Neuronal stem cell (in vitro differentiated cells): ENCODE data around the gene PCED1B.

ENCODE experiments used
- DNase-seq: peaks from one replicate; pipeline ENCODE4 v3.0.0-alpha.2; 2013; ENCODE audit warnings: low spot score
- H2AFZ ChIP-seq: one replicate; pipeline ENCODE4 v1.6.1; 2013; ENCODE audit warnings: mild to moderate bottlenecking, low read length, inconsistent platforms
- H2AK5ac ChIP-seq: 2 replicates; pipeline ENCODE4 v1.6.1; 2013; ENCODE audit warnings: low read depth, mild to moderate bottlenecking, inconsistent platforms, low read length, moderate library complexity, mixed read lengths
- H2BK120ac ChIP-seq: 2 replicates; pipeline ENCODE4 v1.6.1; 2013; ENCODE audit warnings: low read depth, mild to moderate bottlenecking, inconsistent platforms, low read length, moderate library complexity, mixed read lengths
- H2BK12ac ChIP-seq: one replicate; pipeline ENCODE4 v1.6.1; 2013; ENCODE audit warnings: low read length, inconsistent platforms
- H2BK15ac ChIP-seq: 2 replicates; pipeline ENCODE4 v1.6.1; 2013; ENCODE audit warnings: mild to moderate bottlenecking, low read length, inconsistent platforms, mixed read lengths
- H2BK5ac ChIP-seq: one replicate; pipeline ENCODE4 v1.6.1; 2013; ENCODE audit warnings: inconsistent platforms, mild to moderate bottlenecking, low read length, moderate library complexity
- H3K14ac ChIP-seq: one replicate; pipeline ENCODE4 v1.6.1; 2013; ENCODE audit warnings: low read length, inconsistent platforms
- H3K18ac ChIP-seq: 2 replicates; pipeline ENCODE4 v1.6.1; 2013; ENCODE audit warnings: low read length, inconsistent platforms
- H3K23ac ChIP-seq: 2 replicates; pipeline ENCODE4 v1.6.1; 2013; ENCODE audit warnings: low read depth, mild to moderate bottlenecking, mixed read lengths, low read length, inconsistent platforms; ENCODE audit not compliant: poor library complexity
- H3K27ac ChIP-seq: replicated peaks from 3 replicates; pipeline ENCODE4 v1.5.1; 2013; ENCODE audit warnings: low read length, inconsistent platforms
- H3K27me3 ChIP-seq, 3 experiments: 2 replicates each; pipeline ENCODE4 v1.6.1; 2013; ENCODE audit warnings: low read length in 3 of 3, mild to moderate bottlenecking in 2 of 3, inconsistent platforms in 1 of 3, low read depth in 1 of 3, mixed read lengths in 1 of 3, moderate library complexity in 1 of 3; ENCODE audit not compliant: control insufficient read depth in 3 of 3, insufficient read depth in 3 of 3
- H3K36me3 ChIP-seq, 2 donors: replicated peaks in 1 of 2; 2 replicates each; pipeline ENCODE4 v1.6.1; 2013; ENCODE audit warnings: low read length in 2 of 2; ENCODE audit not compliant: control insufficient read depth in 2 of 2, insufficient read depth in 2 of 2
- H3K4ac ChIP-seq: 2 replicates; pipeline ENCODE4 v1.6.1; 2013; ENCODE audit warnings: inconsistent platforms, mild to moderate bottlenecking, low read length, moderate library complexity
- H3K4me1 ChIP-seq, 2 donors: 1 replicate in 1 of 2; 2 replicates in 1 of 2; pipeline ENCODE4 v1.6.1; 2013; ENCODE audit warnings: low read length in 2 of 2, low read depth in 1 of 2; ENCODE audit not compliant: control insufficient read depth in 2 of 2, insufficient read depth in 1 of 2
- H3K4me2 ChIP-seq: one replicate; pipeline ENCODE4 v1.6.1; 2013; ENCODE audit warnings: mild to moderate bottlenecking, low read length, inconsistent platforms; ENCODE audit not compliant: insufficient read depth, poor library complexity, severe bottlenecking
- H3K4me3 ChIP-seq, 2 donors: 2 replicates each; pipeline ENCODE4 v1.5.1; 2013; ENCODE audit warnings: low read length in 2 of 2, mild to moderate bottlenecking in 2 of 2, inconsistent platforms in 1 of 2, moderate library complexity in 1 of 2
- H3K79me1 ChIP-seq: one replicate; pipeline ENCODE4 v1.6.1; 2013; ENCODE audit warnings: low read depth, mild to moderate bottlenecking, inconsistent platforms, low read length, moderate library complexity
- H3K9ac ChIP-seq: one replicate; pipeline ENCODE4 v1.6.1; 2013; ENCODE audit warnings: mild to moderate bottlenecking, low read depth, low read length, inconsistent platforms; ENCODE audit not compliant: poor library complexity
- H3K9me3 ChIP-seq, 2 donors: replicated peaks in 1 of 2; 2 replicates each; pipeline versions ENCODE3 to v1.6.1; 2013; ENCODE audit warnings: low read length in 2 of 2, mild to moderate bottlenecking in 2 of 2, inconsistent platforms in 1 of 2, low read depth in 1 of 2, mixed read lengths in 1 of 2, moderate library complexity in 1 of 2; ENCODE audit not compliant: control insufficient read depth in 2 of 2, insufficient read depth in 1 of 2
- H4K8ac ChIP-seq: one replicate; pipeline ENCODE4 v1.6.1; 2013; ENCODE audit warnings: low read depth, mild to moderate bottlenecking, inconsistent platforms, low read length, moderate library complexity
- H4K91ac ChIP-seq: one replicate; pipeline ENCODE4 v1.6.1; 2013; ENCODE audit warnings: low read length, low read depth, mild to moderate bottlenecking, inconsistent platforms; ENCODE audit not compliant: poor library complexity
- WGBS, 2 donors: extraction: QIAGEN DNeasy Blood & Tissue Kit; methylation state at CpG; one replicate each; pipeline ENCODE4 v1.1.7; 2013; ENCODE audit warnings: missing lambda C conversion rate in 2 of 2, mixed read lengths in 1 of 2; ENCODE audit not compliant: insufficient read length in 2 of 2, insufficient replicate concordance in 1 of 2; ENCODE audit errors: extremely low coverage in 2 of 2; 5-methylcytosine and 5-hydroxymethylcytosine counted together

The PCED1B gene

GRCh38 chr12:47033789-47034555, 45.4 kb upstream of the PCED1B start:
- Histone ChIP-seq H4K91ac (no peak overlapping the region), H3K14ac (no peak overlapping the region), H3K9me3 (no peaks in the 10 kb centered on the region), H2BK5ac (no peak overlapping the region), H3K79me1 (no peaks in the 10 kb centered on the region), H2BK120ac (no peak overlapping the region), H3K27ac (no peak overlapping the region), H3K18ac (no peak overlapping the region), H3K4me1 (peaks cover 0 to 3% of the 10 kb centered on the region in 2 donors), H3K4ac (no peak overlapping the region), H3K27me3 (no peaks in the 10 kb centered on the region), H3K36me3 (no peaks in the 10 kb centered on the region), H2AK5ac (no peak overlapping the region), H4K8ac (no peak overlapping the region), H3K4me3 (no peak overlapping the region), H2AFZ (no peak overlapping the region), H3K9ac (no peak overlapping the region), H2BK12ac (no peak overlapping the region), H2BK15ac (no peak overlapping the region), H3K4me2 (no peak overlapping the region), H3K23ac (no peak overlapping the region)
- no CpG with 5 or more reads among the region's 5 CpGs for WGBS, 2 donors
- DNase-seq, result no peak

GRCh38 chr12:47034661-47035060, 44.8 kb upstream of the PCED1B start:
- Histone ChIP-seq H3K4me2 (no peak overlapping the region), H4K8ac (no peak overlapping the region), H3K9me3 (no peaks in the 10 kb centered on the region), H3K4ac (no peak overlapping the region), H3K9ac (no peak overlapping the region), H3K4me3 (no peak overlapping the region), H3K79me1 (no peaks in the 10 kb centered on the region), H3K4me1 (peaks cover 0 to 3% of the 10 kb centered on the region in 2 donors), H2BK15ac (no peak overlapping the region), H4K91ac (no peak overlapping the region), H3K36me3 (no peaks in the 10 kb centered on the region), H3K27me3 (no peaks in the 10 kb centered on the region), H3K14ac (no peak overlapping the region), H2AK5ac (no peak overlapping the region), H2AFZ (no peak overlapping the region), H2BK12ac (no peak overlapping the region), H3K23ac (no peak overlapping the region), H3K27ac (no peak overlapping the region), H2BK5ac (no peak overlapping the region), H2BK120ac (no peak overlapping the region), H3K18ac (no peak overlapping the region)
- WGBS, 2 donors, result no CpG with 5 or more reads among the region's 2 CpGs
- DNase-seq, result no peak

GRCh38 chr12:47035484-47035883, 43.9 kb upstream of the PCED1B start:
- no peak overlapping the region for H2BK120ac ChIP-seq
- no peak overlapping the region for H4K8ac ChIP-seq
- H2BK12ac ChIP-seq, result no peak overlapping the region
- H3K14ac ChIP-seq, result no peak overlapping the region
- H3K9me3 ChIP-seq, result no peaks in the 10 kb centered on the region
- H3K23ac ChIP-seq, result no peak overlapping the region
- no peak overlapping the region for H4K91ac ChIP-seq
- H3K79me1 ChIP-seq, result no peaks in the 10 kb centered on the region
- no peak overlapping the region for H3K9ac ChIP-seq
- WGBS, 2 donors, result no CpG with 5 or more reads among the region's 3 CpGs
- no peak overlapping the region for H2AK5ac ChIP-seq
- no peaks in the 10 kb centered on the region for H3K36me3 ChIP-seq
- H3K18ac ChIP-seq, result no peak overlapping the region
- DNase-seq, result no peak
- peaks cover 0 to 3% of the 10 kb centered on the region in 2 donors for H3K4me1 ChIP-seq
- H3K4me2 ChIP-seq, result no peak overlapping the region
- no peak overlapping the region for H2BK15ac ChIP-seq
- no peak overlapping the region for H3K4ac ChIP-seq
- H3K4me3 ChIP-seq, result no peak overlapping the region
- no peaks in the 10 kb centered on the region for H3K27me3 ChIP-seq
- H2AFZ ChIP-seq, result no peak overlapping the region
- H3K27ac ChIP-seq, result no peak overlapping the region
- no peak overlapping the region for H2BK5ac ChIP-seq

- Histone ChIP-seq H3K27ac (no peak overlapping the region), H2BK15ac (no peak overlapping the region), H4K91ac (no peak overlapping the region), H3K36me3 (no peaks in the 10 kb centered on the region), H2BK12ac (no peak overlapping the region), H3K4ac (no peak overlapping the region), H2BK5ac (no peak overlapping the region), H3K4me3 (no peak overlapping the region), H3K23ac (no peak overlapping the region), H3K18ac (no peak overlapping the region), H3K9me3 (no peaks in the 10 kb centered on the region), H3K79me1 (no peaks in the 10 kb centered on the region), H4K8ac (no peak overlapping the region), H2BK120ac (no peak overlapping the region), H3K27me3 (no peaks in the 10 kb centered on the region), H3K14ac (no peak overlapping the region), H2AK5ac (no peak overlapping the region), H3K9ac (no peak overlapping the region), H2AFZ (no peak overlapping the region), H3K4me1 (peaks cover 0 to 2% of the 10 kb centered on the region in 2 donors), H3K4me2 (no peak overlapping the region)
- no CpG with 5 or more reads among the region's 1 CpG for WGBS, 2 donors
- DNase-seq, result no peak
Observed at GRCh38 chr12:47038270-47038748, 41.1 kb upstream of the PCED1B start.
